SU-DHL-6 (cell line): Measurements from ENCODE around the gene NUP85.

ENCODE experiments used
- H2AFZ ChIP-seq: fragments of 200-600 bp; sonication (generic); 2 replicates; pipeline ENCODE4 v1.6.1; 2014; ENCODE audit warnings: low read depth, mild to moderate bottlenecking, moderate library complexity, mixed read lengths, antibody characterized with exemption, low read length; ENCODE audit not compliant: severe bottlenecking
- H3F3A ChIP-seq: fragments of 200-600 bp; shearing (Covaris generic); 2 replicates; pipeline ENCODE4 v1.6.0; 2016; ENCODE audit warnings: antibody characterized with exemption, mild to moderate bottlenecking; ENCODE audit not compliant: insufficient read depth
- H3K27ac ChIP-seq: fragments of 200-600 bp; sonication (generic); 2 replicates; pipeline ENCODE4 v1.5.1; 2016; ENCODE audit warnings: low read depth, mild to moderate bottlenecking, low read length, moderate library complexity, mixed read lengths
- H3K27me3 ChIP-seq: fragments of 200-600 bp; sonication (generic), shearing (Covaris generic); 2 replicates; pipeline ENCODE4 v1.6.0; 2014; ENCODE audit warnings: mild to moderate bottlenecking, low read length
- H3K36me3 ChIP-seq: fragments of 200-600 bp; sonication (generic); 2 replicates; pipeline ENCODE4 v1.6.1; 2014; ENCODE audit warnings: mild to moderate bottlenecking, low read length, mixed read lengths
- H3K4me2 ChIP-seq: fragments of 300-600, 200-600 bp; shearing (Covaris generic), sonication (generic); 2 replicates; pipeline ENCODE4 v1.6.0; 2014; ENCODE audit warnings: low read length, low read depth, mild to moderate bottlenecking; ENCODE audit not compliant: poor library complexity, severe bottlenecking
- H3K4me3 ChIP-seq: fragments of 200-600 bp; sonication (generic); 2 replicates; pipeline ENCODE4 v1.5.1; 2014; ENCODE audit warnings: antibody characterized with exemption, low read length, mild to moderate bottlenecking, mixed read lengths; ENCODE audit not compliant: insufficient read depth, poor library complexity, severe bottlenecking
- H3K79me2 ChIP-seq: fragments of 200-600 bp; sonication (generic); 2 replicates; pipeline ENCODE4 v1.6.1; 2014; ENCODE audit warnings: mild to moderate bottlenecking, low read length, moderate library complexity; ENCODE audit not compliant: insufficient read depth
- H3K9ac ChIP-seq: fragments of 200-600 bp; sonication (generic); 2 replicates; pipeline ENCODE4 v1.7.0; 2014; ENCODE audit warnings: mild to moderate bottlenecking, low read length
- H3K9me2 ChIP-seq: fragments of 200-600 bp; sonication (generic); replicated peaks from 2 replicates; pipeline ENCODE4 v1.6.1; 2014; ENCODE audit warnings: low read length; ENCODE audit not compliant: insufficient read depth
- H3K9me3 ChIP-seq: fragments of 200-600 bp; sonication (generic); 2 replicates; pipeline ENCODE4 v1.6.1; 2014; ENCODE audit warnings: low read length, mixed read lengths; ENCODE audit not compliant: insufficient read depth
- H4K20me1 ChIP-seq: fragments of 200-600 bp; sonication (generic); 2 replicates; pipeline ENCODE4 v1.6.1; 2014; ENCODE audit warnings: low read depth, mild to moderate bottlenecking, antibody characterized with exemption, low read length, moderate library complexity, mixed read lengths
- CTCF ChIP-seq: fragments of 200-600 bp; sonication (generic); IDR thresholded peaks from one replicate; pipeline ENCODE4 v1.5.1; 2017; ENCODE audit warnings: antibody characterized with exemption, mild to moderate bottlenecking, low read length, moderate library complexity; ENCODE audit not compliant: insufficient read depth, poor library complexity, severe bottlenecking
- EZH2phosphoT487 ChIP-seq: fragments of 200-600 bp; sonication (generic), shearing (Covaris generic); conservative IDR thresholded peaks from 2 replicates; pipeline ENCODE4 v1.6.1; 2018; ENCODE audit warnings: mild to moderate bottlenecking, antibody characterized with exemption, low read length, moderate library complexity, mixed read lengths

NUP85 gene

GRCh38 chr17:75231741-75232464 is 26.4 kb downstream of the NUP85 start:
- H3K9me2 ChIP-seq: no peaks in the 10 kb centered on the region
- H4K20me1 ChIP-seq: no peaks in the 10 kb centered on the region
- no peak overlapping the region for H2AFZ ChIP-seq
- TF ChIP-seq EZH2phosphoT487 (no peak), CTCF (no peak)
- H3K9me3 ChIP-seq: no peaks in the 10 kb centered on the region
- H3F3A ChIP-seq: no peaks in the 10 kb centered on the region
- no peak overlapping the region for H3K27ac ChIP-seq
- peaks cover 12% of the 10 kb centered on the region; the same call in 1 of the 2 replicates for H3K36me3 ChIP-seq
- H3K27me3 ChIP-seq: no peaks in the 10 kb centered on the region
- H3K4me3 ChIP-seq: no peak overlapping the region
- no peak overlapping the region for H3K9ac ChIP-seq
- no peak overlapping the region for H3K4me2 ChIP-seq
- no peaks in the 10 kb centered on the region for H3K79me2 ChIP-seq

GRCh38 chr17:75232786-75233185 is 27.3 kb downstream of the NUP85 start:
- Histone ChIP-seq H3K9me3 (no peaks in the 10 kb centered on the region), H3K4me3 (no peak overlapping the region), H3K79me2 (no peaks in the 10 kb centered on the region), H3K27me3 (no peaks in the 10 kb centered on the region), H3K4me2 (no peak overlapping the region), H3K27ac (no peak overlapping the region), H3F3A (no peaks in the 10 kb centered on the region), H3K9ac (no peak overlapping the region), H3K9me2 (no peaks in the 10 kb centered on the region), H4K20me1 (no peaks in the 10 kb centered on the region), H2AFZ (no peak overlapping the region), H3K36me3 (peaks cover 11% of the 10 kb centered on the region; the same call in 1 of the 2 replicates)
- TF ChIP-seq CTCF (no peak), EZH2phosphoT487 (no peak)

GRCh38 chr17:75237100-75238014 is 31.9 kb downstream of the NUP85 start:
- TF ChIP-seq EZH2phosphoT487 (no peak), CTCF (no peak)
- H3K27me3 ChIP-seq: no peaks in the 10 kb centered on the region
- H3F3A ChIP-seq: peaks cover 6% of the 10 kb centered on the region; the same call in 1 of the 2 replicates
- no peaks in the 10 kb centered on the region for H3K9me3 ChIP-seq
- peaks cover 4% of the 10 kb centered on the region; the same call in 1 of the 2 replicates for H3K36me3 ChIP-seq
- no peak overlapping the region for H3K9ac ChIP-seq
- H3K4me3 ChIP-seq: no peak overlapping the region
- H3K27ac ChIP-seq: no peak overlapping the region
- H4K20me1 ChIP-seq: no peaks in the 10 kb centered on the region
- H3K9me2 ChIP-seq: no peaks in the 10 kb centered on the region
- no peaks in the 10 kb centered on the region for H3K79me2 ChIP-seq
- no peak overlapping the region for H3K4me2 ChIP-seq
- no peak overlapping the region for H2AFZ ChIP-seq
